Gastrocnemius medialis (tissue), 4 donors: ENCODE results near the gene ZFP36L1. TPM values are rescaled to one million over a fixed set of nuclear protein-coding genes. Genes with fewer than 3 reads are reported as not detected.
A peak's percentile ranks its signal among the peaks of the same experiment; 100 is the strongest.

Source experiments
- ATAC-seq, 2 donors: fragments of 150-250 bp; one replicate each; pipeline ENCODE4 v1.9.1; 2016
- DNase-seq, 2 donors: peaks; one replicate each; pipeline ENCODE4 v3.0.0-alpha.2; 2019
- H3K27ac ChIP-seq, 4 donors: fragments of 200-600 bp; sonication (generic); 1 replicate in 1 of 4; 2 replicates in 3 of 4; pipeline ENCODE4 v1.5.1; 2016 to 2018; ENCODE audit warnings: mild to moderate bottlenecking in 2 of 4, moderate library complexity in 1 of 4
- H3K27me3 ChIP-seq, 3 donors: fragments of 200-600 bp; sonication (generic) in 2 of 3; 1 replicate in 1 of 3; 2 replicates in 2 of 3; pipeline versions ENCODE4 v1.5.1 to v1.6.0; 2016 to 2019; ENCODE audit warnings: mild to moderate bottlenecking in 1 of 3, moderate library complexity in 1 of 3
- H3K36me3 ChIP-seq, 2 donors: fragments of 200-600 bp; sonication (generic) in 1 of 2; one replicate each; pipeline ENCODE4 v1.5.1; 2017 to 2018
- H3K4me1 ChIP-seq, 2 donors: fragments of 200-600 bp; sonication (generic) in 1 of 2; one replicate each; pipeline ENCODE4 v1.5.1; 2016 to 2017; ENCODE audit warnings: mild to moderate bottlenecking in 2 of 2
- H3K4me3 ChIP-seq, 4 donors: fragments of 200-600 bp; sonication (generic) in 3 of 4; 1 replicate in 1 of 4; 2 replicates in 3 of 4; pipeline ENCODE4 v1.5.1; 2016 to 2019; ENCODE audit warnings: mild to moderate bottlenecking in 2 of 4
- H3K9me3 ChIP-seq, 3 donors: fragments of 200-600 bp; sonication (generic) in 2 of 3; 1 replicate in 1 of 3; 2 replicates in 2 of 3; pipeline ENCODE4 v1.5.1; 2016 to 2019
- POLR2A ChIP-seq, 2 donors: fragments of 450-650 bp; IDR thresholded peaks; one replicate each; pipeline ENCODE4 v1.6.1; 2017; ENCODE audit warnings: antibody characterized with exemption in 2 of 2, mild to moderate bottlenecking in 2 of 2, moderate library complexity in 2 of 2
- in situ Hi-C, 4 donors: fragments of 200-750 bp; cut with MboI; loops; one replicate each; pipeline versions ENCODE4 v1.15.0 to v1.8.0; 2017; ENCODE audit warnings: low sequenced_read_pairs in 4 of 4
- intact Hi-C: fragments of 100-400 bp; cut with DNase I; formaldehyde crosslinking; loops from one replicate; pipeline ENCODE4 v1.15.1; 2023; ENCODE audit warnings: low total_unique reads
- total RNA-seq, 4 donors: library from RNA; depleted of rRNA; stranded (reverse); fragments of >200 nt; gene quantifications; one replicate each; pipeline versions ENCODE4 v1.1.0 to v1.2.3, GENCODE V29; 2016
- TF ChIP-seq, protein P1 (sequence below), 5 experiments: fragments of 450-650 bp in 3 of 5; fragments of 200-600 bp in 2 of 5; sonication (generic) in 2 of 5; IDR thresholded peaks in 4 of 5; conservative IDR thresholded peaks in 1 of 5; 1 replicate in 4 of 5; 2 replicates in 1 of 5; pipeline ENCODE4 v1.5.1; 2016 to 2019; ENCODE audit warnings: antibody characterized with exemption in 5 of 5, mild to moderate bottlenecking in 3 of 5, moderate library complexity in 3 of 5

ZFP36L1 gene
- total RNA-seq, 4 donors from 2014 or later = 60.2 to 196 (median 125) TPM

DNA sequence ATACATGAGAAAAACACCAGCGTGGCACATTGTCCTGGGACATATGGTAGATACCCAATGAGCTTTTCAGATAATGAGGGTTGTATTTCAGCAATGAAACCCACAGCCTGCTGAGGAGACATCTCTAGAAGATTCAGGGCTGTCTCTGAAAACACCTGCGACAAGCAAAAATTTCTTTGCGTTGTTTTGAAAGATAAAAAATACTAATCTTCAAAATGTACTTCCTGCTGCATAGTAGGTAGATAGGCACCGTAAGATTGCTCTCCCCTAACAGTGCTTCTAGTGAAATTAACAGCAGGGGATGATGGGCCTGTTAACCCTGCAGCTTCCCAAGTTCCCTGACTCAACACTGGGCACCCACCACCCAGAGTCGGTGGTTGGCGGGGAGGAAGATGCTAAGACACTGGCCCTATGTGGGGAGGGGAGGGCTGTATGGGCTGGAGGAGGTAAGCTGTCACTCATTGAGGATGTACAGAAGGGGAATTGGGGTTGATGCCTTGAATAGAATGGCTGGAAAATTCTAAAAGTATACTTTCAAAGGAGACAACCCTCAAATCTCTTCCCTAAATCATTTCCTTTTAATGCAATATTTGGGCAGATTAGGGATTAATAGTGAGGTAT is 20.0 kb downstream of the ZFP36L1 start:
- Histone ChIP-seq H3K27me3 (no peaks in the 10 kb centered on the region), H3K27ac (peak overlapping the region; percentile 41 to 75 (median 68)), H3K4me3 (no peak overlapping the region), H3K9me3 (no peaks in the 10 kb centered on the region), H3K36me3 (no peaks in the 10 kb centered on the region), H3K4me1 (peaks cover 3 to 12% of the 10 kb centered on the region in 2 donors)
- in situ Hi-C loops (no loop called here), intact Hi-C loops (no loop called here)
- no peak for TF ChIP-seq POLR2A (IDR thresholded peaks at IDR 0.05)
- ATAC-seq (no peak), DNase-seq (peak in 1 of 2 donors; percentile 10)

- in situ Hi-C loops (no loop called here), intact Hi-C loops (no loop called here)
- Histone ChIP-seq H3K4me3 (no peak overlapping the region), H3K27ac (peak overlapping the region; percentile 41 to 75 (median 68)), H3K36me3 (no peaks in the 10 kb centered on the region), H3K4me1 (peaks cover 3 to 12% of the 10 kb centered on the region in 2 donors), H3K9me3 (no peaks in the 10 kb centered on the region), H3K27me3 (no peaks in the 10 kb centered on the region)
- TF ChIP-seq POLR2A (IDR thresholded peaks at IDR 0.05) = no peak
- TF ChIP-seq, protein P1, sequence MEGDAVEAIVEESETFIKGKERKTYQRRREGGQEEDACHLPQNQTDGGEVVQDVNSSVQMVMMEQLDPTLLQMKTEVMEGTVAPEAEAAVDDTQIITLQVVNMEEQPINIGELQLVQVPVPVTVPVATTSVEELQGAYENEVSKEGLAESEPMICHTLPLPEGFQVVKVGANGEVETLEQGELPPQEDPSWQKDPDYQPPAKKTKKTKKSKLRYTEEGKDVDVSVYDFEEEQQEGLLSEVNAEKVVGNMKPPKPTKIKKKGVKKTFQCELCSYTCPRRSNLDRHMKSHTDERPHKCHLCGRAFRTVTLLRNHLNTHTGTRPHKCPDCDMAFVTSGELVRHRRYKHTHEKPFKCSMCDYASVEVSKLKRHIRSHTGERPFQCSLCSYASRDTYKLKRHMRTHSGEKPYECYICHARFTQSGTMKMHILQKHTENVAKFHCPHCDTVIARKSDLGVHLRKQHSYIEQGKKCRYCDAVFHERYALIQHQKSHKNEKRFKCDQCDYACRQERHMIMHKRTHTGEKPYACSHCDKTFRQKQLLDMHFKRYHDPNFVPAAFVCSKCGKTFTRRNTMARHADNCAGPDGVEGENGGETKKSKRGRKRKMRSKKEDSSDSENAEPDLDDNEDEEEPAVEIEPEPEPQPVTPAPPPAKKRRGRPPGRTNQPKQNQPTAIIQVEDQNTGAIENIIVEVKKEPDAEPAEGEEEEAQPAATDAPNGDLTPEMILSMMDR (IDR thresholded peaks at IDR 0.05 in 4 of 5, conservative IDR thresholded peaks at IDR 0.05 in 1 of 5) = no peak
- no peak for ATAC-seq
- DNase-seq = peak in 1 of 2 donors; percentile 23
These were observed 21.2 kb downstream of the ZFP36L1 start for GRCh38 chr14:68771631-68772030.

GRCh38 chr14:68770553-68771286 is 22.1 kb downstream of the ZFP36L1 start:
- TF ChIP-seq, protein P1 (IDR thresholded peaks at IDR 0.05 in 4 of 5, conservative IDR thresholded peaks at IDR 0.05 in 1 of 5) = no peak
- no peak for TF ChIP-seq POLR2A (IDR thresholded peaks at IDR 0.05)
- in situ Hi-C loops = no loop called here
- DNase-seq = peak in 1 of 2 donors; percentile 2
- Histone ChIP-seq H3K9me3 (no peaks in the 10 kb centered on the region), H3K4me1 (peaks cover 3 to 12% of the 10 kb centered on the region in 2 donors), H3K36me3 (no peaks in the 10 kb centered on the region), H3K27ac (peak overlapping the region in 3 of 4 donors; percentile 63 to 75 (median 72)), H3K27me3 (no peaks in the 10 kb centered on the region), H3K4me3 (no peak overlapping the region)
- intact Hi-C loops = no loop called here
- ATAC-seq = no peak

DNA sequence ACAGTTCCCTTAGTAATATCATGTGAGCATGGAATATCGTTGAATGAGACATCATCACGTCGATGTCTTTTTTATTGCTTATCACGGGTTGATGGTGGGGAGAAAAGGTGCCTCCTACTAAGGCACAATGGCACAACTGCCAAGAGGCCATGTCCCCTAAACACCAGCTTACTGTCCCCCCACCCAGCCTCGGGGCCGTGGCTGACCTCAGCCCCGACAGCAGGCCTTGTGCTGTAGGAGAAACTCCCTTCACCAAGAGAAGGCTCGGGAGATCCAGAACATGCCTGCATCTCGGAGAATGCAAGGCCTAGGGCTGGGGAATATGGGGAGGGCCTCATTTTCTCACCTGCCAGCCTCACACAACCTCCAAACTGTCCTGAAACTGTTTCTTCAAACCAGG is 22.8 kb downstream of the ZFP36L1 start:
- H3K4me3 ChIP-seq = no peak overlapping the region
- no peaks in the 10 kb centered on the region for H3K9me3 ChIP-seq
- DNase-seq (peak in 1 of 2 donors; percentile 6), ATAC-seq (no peak)
- H3K4me1 ChIP-seq = peaks cover 3 to 12% of the 10 kb centered on the region in 2 donors
- intact Hi-C loops (no loop called here), in situ Hi-C loops (no loop called here)
- H3K27ac ChIP-seq = peak overlapping the region in 1 of 4 donors; percentile 72
- no peaks in the 10 kb centered on the region for H3K27me3 ChIP-seq
- no peaks in the 10 kb centered on the region for H3K36me3 ChIP-seq
- TF ChIP-seq, protein P1 (IDR thresholded peaks at IDR 0.05 in 4 of 5, conservative IDR thresholded peaks at IDR 0.05 in 1 of 5) = no peak
- TF ChIP-seq POLR2A (IDR thresholded peaks at IDR 0.05) = no peak

- no peak overlapping the region for H3K27ac ChIP-seq
- intact Hi-C loops (no loop called here), in situ Hi-C loops (no loop called here)
- ATAC-seq (no peak), DNase-seq (peak in 1 of 2 donors; percentile 6)
- H3K4me3 ChIP-seq = no peak overlapping the region
- H3K9me3 ChIP-seq = no peaks in the 10 kb centered on the region
- H3K4me1 ChIP-seq = peaks cover 3 to 14% of the 10 kb centered on the region in 2 donors
- no peaks in the 10 kb centered on the region for H3K36me3 ChIP-seq
- TF ChIP-seq, protein P1 (IDR thresholded peaks at IDR 0.05 in 4 of 5, conservative IDR thresholded peaks at IDR 0.05 in 1 of 5) = no peak
- TF ChIP-seq POLR2A (IDR thresholded peaks at IDR 0.05) = no peak
- H3K27me3 ChIP-seq = no peaks in the 10 kb centered on the region
These were observed 24.6 kb downstream of the ZFP36L1 start for GRCh38 chr14:68768316-68768715.
